GM21367 (cell line): ENCODE measurements around the gene KRTAP4-12.
"Not testable (repeated sequence)": the region's sequence is repeated elsewhere in the genome, so short reads cannot be mapped to it uniquely, and the experiment has no call there.

Experiments used
- ATAC-seq: cut with Tn5 transposase; IDR thresholded peaks from one replicate; pipeline ENCODE4 v1.9.1; 2021; ENCODE audit not compliant: unreplicated experiment

Gene KRTAP4-12

DNA sequence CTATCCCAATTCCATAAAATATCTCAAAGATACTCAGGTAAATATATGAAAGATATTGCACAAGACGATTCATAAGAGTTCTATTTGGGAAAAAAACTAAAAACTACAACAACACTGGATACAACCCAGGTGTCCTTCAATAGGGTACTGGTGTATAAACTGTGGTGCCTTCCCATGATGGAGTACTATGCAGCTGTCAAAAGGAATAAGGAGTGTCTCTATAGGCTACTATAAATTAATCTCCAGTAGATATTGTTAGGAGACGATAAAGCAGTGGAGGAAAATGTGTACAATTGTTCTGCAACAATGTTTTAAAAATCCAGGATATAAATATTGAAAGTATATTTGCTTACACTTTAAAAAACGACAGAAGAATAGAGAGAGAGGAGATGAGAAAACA lies 2.4 kb upstream of the KRTAP4-12 start:
- no peak for ATAC-seq

DNA sequence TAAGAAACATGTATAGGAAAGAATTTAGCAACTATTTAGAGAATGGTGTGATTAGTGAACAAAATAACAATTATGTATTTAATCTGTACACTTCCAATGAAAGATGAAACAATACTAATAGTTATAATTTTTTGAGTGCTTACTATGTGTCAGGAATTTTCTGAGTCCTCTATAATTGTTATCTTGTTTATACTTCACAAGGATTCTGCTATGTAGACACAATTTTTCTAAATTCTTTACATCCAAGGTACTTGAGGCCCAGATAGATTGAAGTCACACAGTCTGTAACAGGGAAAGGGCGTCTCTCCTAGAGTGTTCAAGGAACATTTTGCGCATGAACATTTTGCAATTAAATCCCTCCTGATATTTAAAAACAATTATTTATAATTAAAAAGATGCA lies 1.1 kb upstream of the KRTAP4-12 start:
- ATAC-seq, result no peak

DNA sequence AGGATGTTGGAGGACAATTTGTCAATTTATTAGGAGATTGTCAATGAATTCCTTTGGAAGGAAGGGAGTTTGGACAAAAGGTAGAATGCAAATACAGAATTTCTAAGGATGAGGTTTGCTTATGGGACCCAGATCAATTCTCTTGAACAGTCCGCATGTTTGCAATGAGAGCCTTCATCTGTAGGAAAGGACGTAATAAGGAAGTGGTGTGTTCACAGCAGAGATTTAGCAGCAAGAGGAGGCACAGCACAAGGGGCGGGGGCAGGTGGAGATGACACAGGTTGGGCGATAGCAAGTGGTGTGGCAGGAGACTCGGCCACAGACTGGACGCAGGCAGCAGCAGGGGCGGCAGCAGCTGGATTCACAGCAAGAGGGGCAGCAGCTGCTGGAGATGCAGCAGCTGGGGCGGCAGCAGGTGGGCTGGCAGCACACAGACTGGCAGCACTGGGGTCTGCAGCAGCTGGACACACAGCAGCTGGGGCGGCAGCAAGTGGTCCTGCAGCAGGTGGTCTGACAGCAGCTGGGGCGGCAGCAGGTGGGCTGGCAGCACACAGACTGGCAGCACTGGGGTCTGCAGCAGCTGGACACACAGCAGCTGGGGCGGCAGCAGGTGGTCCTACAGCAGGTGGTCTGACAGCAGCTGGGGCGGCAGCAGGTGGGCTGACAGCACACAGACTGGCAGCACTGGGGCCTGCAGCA lies 541 bp downstream of the KRTAP4-12 start:
- ATAC-seq, result not testable (repeated sequence)

DNA sequence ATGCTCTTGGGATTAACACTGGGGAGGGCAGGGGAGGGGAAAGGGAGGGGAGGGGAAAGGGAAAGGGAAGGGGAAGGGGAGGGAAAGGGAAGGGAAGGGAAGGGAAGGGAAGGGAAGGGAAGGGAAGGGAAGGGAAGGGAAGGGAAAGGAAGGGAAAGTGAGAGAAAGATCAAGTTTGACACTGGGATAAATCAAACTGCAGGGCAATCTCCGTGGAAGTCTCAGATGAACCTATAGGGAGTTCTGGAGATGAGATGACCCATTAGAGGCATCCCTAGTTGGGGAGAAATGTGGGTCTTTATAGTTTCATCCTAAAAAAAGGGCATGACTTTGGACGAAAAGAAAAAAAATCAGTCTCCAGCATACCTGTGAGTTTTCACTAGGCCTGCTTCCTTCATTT lies 2.2 kb downstream of the KRTAP4-12 start:
- ATAC-seq, result no peak

DNA sequence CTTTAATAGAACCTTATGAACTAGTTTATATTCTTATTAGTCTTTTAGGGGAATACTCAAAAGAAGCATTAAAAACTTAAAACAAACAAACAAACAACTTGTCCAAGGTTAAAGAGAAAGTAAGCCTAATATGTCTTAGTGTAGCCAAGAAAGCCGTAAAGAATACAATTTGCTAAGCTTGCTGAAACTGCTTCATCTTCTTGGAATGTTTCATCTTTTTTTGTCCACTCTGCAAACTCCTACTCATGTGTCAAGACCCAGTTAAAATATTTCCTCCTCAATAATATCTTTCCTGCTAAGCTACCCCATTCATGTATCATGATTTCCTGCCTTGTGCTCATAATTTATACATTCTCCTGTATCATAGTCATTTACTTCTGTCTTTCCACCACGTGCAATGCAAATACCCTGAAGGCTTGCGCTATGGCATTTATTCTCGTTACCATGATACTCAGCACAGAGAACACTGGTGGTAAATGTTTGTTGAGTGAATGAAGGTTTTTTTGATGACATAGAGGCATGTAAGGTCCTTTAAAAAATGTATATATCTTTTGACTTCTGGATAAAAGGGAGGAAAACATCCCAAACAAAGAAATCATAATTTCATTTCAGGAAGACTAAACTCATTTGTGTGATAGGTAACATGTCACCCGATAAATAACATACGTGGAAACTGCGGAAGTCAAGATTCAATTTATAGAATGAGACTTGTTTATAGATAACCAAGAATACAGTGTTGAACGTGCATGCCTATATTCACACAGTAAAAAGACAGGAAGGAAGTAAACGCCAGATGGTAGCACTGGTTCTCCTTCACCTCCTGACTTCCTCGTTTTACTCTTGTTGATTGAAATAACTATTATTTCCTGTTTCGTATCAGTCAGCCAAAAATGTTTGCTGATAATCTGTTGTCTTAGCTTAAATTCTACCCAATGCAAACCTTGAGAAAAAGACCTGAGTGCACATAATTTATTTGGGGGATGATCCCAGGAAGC lies 4.0 kb downstream of the KRTAP4-12 start:
- ATAC-seq, result not testable (repeated sequence)

DNA sequence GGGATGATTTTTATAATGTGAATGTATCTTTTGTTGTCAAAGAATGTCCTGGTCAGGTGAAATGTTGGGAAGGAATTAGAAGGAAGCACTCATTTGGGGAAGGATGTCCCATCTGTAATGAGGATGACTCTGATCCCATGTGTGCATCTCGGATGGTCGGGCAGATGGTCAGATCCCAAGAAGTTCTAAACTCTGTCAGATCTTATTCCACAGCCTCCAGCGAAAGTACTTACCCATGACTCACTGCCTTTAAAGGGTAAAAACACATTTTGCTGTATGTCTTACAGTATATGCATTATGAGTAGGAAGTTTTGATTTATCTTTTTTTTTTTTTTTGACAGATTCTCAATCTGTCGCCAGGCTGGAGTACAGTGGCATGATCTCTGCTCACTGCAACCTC lies 5.3 kb downstream of the KRTAP4-12 start:
- no peak for ATAC-seq

DNA sequence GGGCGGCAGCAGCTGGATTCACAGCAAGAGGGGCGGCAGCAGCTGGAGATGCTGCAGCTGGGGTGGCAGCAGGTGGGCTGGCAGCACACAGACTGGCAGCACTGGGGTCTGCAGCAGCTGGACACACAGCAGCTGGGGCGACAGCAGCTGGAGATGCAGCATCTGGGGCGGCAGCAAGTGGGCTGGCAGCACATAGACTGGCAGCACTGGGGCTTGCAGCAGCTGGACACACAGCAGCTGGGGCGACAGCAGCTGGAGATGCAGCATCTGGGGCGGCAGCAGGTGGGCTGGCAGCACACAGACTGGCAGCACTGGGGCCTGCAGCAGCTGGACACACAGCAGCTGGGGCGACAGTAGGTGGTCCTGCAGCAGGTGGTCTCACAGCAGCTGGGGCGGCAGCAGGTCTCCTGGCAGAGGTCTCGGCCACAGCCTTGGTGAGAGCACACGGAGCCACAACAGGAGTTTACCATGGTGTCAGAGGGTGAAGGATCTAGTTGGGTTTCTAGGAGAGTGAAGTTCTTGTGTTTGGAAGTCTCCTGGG lies 6.1 kb downstream of the KRTAP4-12 start, which contains the start of gene KRTAP4-11:
Gene KRTAP4-11 (minus strand): TSS at position 528 of the 541 bp plus-strand sequence. CDS start 58 bp downstream, at position 470.
- ATAC-seq, result not testable (repeated sequence)

DNA sequence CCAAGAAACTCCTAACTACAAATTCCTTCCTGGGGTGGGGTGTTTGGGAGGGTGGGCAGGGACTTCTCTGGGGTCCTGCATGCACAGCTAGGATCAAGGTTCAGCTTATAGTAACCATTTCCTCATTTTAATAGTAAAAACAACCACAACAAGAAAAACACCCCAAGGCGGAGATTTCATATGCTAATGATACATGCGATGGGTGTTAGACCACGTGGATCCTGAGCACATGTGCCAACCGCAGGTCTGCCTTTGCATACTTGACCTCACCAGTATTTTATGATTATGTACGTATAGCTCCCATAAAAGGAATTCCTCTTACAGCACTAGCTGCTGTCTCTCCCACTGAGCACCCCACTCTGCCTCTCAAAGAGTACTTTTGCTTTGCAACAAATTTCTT lies 7.7 kb downstream of the KRTAP4-12 start:
- ATAC-seq, result no peak

DNA sequence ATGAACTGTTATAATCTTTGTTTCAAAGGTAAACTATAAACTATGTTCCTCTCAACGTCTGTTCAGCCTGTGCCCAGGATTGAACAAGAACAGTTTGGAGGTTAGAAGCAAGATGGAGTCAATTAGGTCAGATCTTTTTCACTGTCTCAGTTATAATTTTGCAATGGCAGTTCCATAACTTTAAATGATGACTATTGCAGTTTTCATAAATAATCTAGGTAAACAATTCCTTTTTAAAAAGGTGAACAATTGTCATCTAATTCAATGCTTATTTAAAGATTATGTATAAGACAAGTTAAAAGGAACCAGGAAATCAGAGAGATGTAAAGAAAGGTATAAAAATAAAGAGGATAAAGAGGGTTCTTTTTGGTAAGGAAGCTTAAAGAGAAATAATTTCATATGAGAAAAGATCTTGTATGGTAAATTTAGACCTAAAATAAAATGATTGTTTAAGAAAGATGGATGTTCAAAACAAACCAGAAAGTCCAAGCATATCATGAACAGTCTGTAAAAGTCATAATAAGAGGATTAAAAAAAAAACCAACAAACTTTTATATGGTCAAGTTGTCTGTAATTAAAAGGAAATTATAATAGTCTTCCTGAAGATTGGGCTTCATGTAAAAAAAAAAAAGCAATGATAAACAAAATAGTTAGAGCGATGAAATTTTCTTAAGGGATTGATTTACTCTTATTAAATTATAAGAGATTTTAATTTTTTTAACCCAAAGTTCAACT lies 12.7 kb downstream of the KRTAP4-12 start:
- no peak for ATAC-seq

DNA sequence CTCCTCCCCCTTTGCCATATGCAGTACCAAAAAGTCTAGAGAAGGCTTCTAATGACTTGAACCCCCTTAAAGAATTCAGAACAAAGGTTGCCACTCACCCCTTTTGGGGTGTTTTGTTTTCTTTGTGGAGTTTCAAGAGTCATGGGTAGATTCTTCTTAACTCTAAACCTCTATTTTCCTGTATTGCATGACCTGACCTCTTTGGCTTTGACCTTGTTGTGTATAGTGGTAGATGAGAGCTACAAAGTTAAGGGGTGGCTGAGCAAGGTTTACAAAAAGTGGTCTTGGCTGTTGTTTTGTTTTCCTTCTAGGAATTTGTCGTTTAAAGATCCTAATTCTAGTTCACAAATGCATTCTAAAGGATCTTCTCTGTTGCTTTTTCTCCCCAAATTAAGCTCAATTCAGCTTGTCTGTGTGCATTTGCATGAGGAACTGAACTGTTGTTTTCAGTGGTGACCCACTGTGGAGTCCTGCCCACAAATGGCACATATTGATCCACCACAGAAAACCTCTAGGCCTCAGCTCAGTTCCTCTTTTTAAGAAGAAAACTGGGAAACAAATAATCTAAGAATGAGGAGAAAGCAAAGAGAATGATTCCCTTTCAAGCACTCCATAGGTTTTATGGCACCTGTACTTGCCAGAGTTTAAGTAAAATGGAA lies 15.1 kb downstream of the KRTAP4-12 start:
- not testable (repeated sequence) for ATAC-seq

DNA sequence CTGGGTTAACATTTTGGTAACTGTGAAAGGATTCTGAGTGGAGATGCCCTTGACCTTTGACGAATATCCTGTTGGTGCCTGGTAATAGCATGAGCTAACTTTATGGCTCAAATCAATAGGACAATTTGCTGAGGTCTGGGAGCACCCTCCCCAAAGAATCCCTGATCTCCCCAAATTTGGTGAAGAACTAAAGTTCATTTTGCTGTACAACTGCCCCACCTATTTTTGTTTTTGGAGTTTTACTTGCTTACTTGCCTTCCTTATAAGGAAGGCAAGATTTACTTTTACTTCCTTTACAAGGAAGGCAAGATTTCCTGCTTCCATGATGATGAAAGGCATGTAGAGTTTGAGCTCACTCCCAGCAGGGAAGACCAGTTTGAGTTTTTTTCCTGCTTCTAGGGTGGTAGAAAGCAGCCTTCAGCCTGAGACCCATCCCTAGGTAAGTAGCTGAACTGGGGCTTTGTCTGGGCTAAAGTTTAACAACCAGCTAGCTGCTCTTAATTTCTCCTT lies 16.0 kb downstream of the KRTAP4-12 start:
- no peak for ATAC-seq

DNA sequence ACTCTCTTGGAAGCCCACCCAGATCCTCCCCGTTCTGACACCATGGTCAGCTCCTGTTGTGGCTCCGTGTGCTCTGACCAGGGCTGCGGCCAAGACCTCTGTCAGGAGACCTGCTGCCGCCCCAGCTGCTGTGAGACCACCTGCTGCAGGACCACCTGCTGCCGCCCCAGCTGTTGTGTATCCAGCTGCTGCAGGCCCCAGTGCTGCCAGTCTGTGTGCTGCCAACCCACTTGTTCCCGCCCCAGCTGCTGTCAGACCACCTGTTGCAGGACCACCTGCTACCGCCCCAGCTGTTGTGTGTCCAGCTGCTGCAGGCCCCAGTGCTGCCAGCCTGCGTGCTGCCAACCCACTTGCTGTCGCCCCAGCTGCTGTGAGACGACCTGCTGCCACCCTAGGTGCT lies 18.6 kb downstream of the KRTAP4-12 start, which contains the start of gene KRTAP4-9:
Gene KRTAP4-9 (plus strand): TSS at position 43 of the 400 bp plus-strand sequence. CDS start 0 bp downstream, at position 43.
- ATAC-seq, result not testable (repeated sequence)

DNA sequence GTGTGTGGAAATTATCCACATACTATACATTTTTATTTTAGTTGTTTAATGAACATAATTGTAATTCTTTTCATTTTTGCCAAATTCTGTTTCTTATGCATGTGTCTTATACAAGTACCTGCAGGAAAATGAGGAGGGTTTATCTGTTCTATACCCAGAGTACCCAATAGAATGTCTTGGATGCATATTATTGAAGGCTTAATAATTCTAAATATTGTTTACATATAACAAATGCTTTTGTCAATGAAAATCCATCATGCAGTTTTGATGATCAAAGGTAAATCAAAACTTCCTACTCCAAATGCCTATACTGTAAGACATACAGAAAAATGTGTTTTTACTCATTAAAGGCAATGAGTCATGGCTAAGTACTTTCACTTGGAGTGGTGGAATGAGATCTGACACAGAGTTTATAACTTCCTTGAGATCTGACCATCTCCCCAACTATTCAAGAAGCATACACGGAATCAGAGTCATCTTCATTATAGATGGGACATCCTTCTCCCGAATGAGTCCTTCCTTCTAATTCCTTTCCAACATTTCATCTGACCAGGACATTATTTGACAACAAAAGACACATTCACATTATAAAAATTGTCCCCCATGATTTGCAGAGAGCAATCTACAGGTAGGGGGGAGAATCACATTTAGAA lies 19.5 kb downstream of the KRTAP4-12 start:
- not testable (repeated sequence) for ATAC-seq

DNA sequence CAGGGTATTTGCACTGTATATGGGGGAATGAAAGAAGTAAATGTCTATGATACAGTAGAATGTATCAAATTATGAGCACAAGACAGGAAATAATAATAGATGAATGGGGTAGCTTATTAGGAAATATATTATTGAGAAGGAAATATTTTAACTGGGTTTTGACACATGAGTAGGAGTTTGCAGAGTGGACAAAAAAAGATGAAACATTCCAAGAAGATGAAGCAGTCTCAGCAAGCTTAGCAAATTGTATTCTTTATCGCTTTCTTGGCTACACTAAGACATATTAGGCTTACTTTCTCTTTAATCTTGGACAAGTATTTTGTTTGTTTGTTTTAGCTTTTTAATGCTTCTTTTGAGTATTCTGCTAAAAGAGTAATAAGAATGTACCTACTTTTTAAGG lies 20.1 kb downstream of the KRTAP4-12 start:
- no peak for ATAC-seq

DNA sequence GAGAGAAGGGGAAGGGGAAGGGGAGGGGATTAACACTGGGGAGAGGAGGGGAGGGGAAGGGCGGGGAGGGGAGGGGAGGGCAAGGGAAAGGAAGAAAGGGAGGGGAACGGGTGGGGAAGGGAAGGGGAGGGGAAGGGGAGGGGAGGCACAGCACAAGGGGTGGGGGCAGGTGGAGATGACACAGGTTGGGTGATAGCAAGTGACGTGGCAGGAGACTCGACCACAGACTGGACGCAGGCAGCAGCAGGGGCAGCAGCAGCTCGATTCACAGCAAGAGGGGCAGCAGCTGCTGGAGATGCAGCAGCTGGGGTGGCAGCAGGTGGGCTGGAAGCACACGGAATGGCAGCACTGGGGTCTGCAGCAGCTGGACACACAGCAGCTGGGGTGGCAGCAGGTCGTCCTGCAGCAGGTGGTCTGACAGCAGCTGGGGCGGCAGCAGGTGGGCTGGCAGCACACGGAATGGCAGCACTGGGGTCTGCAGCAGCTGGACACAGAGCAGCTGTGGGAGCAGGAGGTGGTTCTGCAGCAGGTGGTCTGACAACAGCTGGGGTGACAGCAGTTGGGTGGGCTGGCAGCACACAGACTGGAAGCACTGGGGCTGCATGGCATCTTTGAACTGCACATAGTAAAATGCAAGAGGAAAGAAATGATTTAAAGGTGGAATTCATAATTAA lies 22.3 kb downstream of the KRTAP4-12 start, which contains the start of gene KRTAP4-16:
Gene KRTAP4-16 (minus strand): TSS at position 624 of the 674 bp plus-strand sequence. CDS start 0 bp downstream, at position 624.
- ATAC-seq, result no peak

DNA sequence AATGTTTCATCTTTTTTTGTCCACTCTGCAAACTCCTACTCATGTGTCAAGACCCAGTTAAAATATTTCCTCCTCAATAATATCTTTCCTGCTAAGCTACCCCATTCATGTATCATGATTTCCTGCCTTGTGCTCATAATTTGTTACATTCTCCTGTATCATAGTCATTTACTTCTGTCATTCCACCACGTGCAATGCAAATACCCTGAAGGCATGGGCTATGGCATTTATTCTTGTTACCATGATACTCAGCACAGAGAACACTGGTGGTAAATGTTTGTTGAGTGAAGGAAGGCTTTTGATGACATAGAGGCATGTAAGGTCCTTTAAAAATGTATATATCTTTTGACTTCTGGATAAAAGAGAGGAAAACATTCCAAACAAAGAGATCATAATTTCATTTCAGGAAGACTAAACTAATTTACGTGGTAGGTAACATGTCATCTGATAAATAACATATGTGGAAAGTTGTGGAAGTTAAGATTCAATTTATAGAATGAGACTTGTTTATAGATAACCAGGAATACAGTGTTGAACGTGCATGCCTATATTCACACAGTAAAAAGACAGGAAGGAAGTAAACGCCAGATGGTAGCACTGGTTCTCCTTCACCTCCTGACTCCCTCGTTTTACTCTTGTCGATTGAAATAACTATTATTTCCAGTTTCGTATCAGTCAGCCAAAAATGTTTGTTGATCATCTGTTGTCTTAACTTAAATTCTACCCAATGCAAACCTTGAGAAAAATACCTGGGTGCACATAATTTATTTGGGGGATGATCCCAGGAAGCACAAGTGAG lies 24.1 kb downstream of the KRTAP4-12 start:
- not testable (repeated sequence) for ATAC-seq

DNA sequence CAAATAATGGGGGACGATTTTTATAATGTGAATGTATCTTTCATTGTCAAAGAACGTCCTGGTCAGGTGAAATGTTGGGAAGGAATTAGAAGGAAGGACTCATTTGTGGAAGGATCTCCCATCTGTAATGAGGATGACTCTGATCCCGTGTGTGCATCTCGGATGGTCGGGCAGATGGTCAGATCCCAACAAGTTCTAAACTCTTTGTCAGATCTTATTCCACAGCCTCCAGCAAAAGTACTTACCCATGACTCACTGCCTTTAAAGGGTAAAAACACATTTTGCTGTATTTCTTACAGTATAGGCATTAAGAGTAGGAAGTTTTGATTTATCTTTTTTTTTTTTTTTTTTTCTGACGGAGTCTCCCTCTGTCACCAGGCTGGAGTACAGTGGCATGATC lies 25.5 kb downstream of the KRTAP4-12 start:
- no peak for ATAC-seq

DNA sequence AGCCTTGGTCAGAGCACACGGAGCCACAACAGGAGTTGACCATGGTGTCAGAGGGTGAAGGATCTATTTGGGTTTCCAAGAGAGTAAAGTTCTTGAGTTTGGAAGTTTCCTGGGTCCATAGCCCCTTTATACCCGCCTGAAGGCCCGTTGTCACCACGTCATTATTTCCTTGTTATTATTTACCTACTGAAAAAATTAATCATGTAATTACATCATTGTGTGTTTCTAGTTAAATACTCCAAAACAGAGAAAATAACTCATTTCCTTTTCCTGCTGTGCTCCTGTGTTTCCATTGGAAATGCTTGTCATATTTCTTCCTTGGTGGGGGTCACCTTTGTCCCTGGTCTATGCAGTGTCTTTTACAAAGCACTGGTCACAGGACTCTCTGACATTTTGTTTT lies 25.9 kb downstream of the KRTAP4-12 start, which contains the start of gene KRTAP4-8:
Gene KRTAP4-8 (minus strand): TSS at position 101 of the 400 bp plus-strand sequence. CDS start 58 bp downstream, at position 43.
- ATAC-seq, result no peak
